Stimulated activated CD4-positive, alpha-beta T cell treated with anti-CD3 and anti-CD28 coated beads, Interleukin-12 subunit alpha, Interleukin-12 subunit beta, amount 100 ng/mL, for 48 hours (primary cell): ENCODE measurements around the gene ALG14.
"Not testable (repeated sequence)": the region's sequence is repeated elsewhere in the genome, so short reads cannot be mapped to it uniquely, and the experiment has no call there.

ENCODE experiments used
- DNase-seq, 3 donors: peaks; one replicate each; pipeline ENCODE4 v3.0.0-alpha.2; 2020; ENCODE audit warnings: low read depth in 2 of 3, low spot score in 1 of 3

ALG14 gene

GRCh38 chr1:95043141-95043980 is 29.4 kb downstream of the ALG14 start:
- DNase-seq = peak; percentile 58 to 67 (median 65)

GRCh38 chr1:95042286-95042685 is 30.5 kb downstream of the ALG14 start:
- no peak for DNase-seq

- no peak for DNase-seq
Observed at GRCh38 chr1:95041491-95042165, 31.1 kb downstream of the ALG14 start.

- DNase-seq = no peak
Observed at GRCh38 chr1:95040032-95040525, 32.7 kb downstream of the ALG14 start.

- no peak for DNase-seq
Observed at GRCh38 chr1:95039360-95040031, 33.3 kb downstream of the ALG14 start.

- DNase-seq = no peak
Observed at GRCh38 chr1:95035536-95035935, 37.2 kb downstream of the ALG14 start.

GRCh38 chr1:95034506-95034905 is 38.2 kb downstream of the ALG14 start:
- DNase-seq = no peak

GRCh38 chr1:95033843-95034242 is 38.9 kb downstream of the ALG14 start:
- DNase-seq = no peak

GRCh38 chr1:95029532-95029931 is 43.2 kb downstream of the ALG14 start:
- no peak for DNase-seq

GRCh38 chr1:95028954-95029353 is 43.8 kb downstream of the ALG14 start:
- DNase-seq = no peak

GRCh38 chr1:95027046-95027445 is 45.7 kb downstream of the ALG14 start:
- no peak for DNase-seq

- DNase-seq = no peak
Observed at GRCh38 chr1:95023399-95024043, 49.2 kb downstream of the ALG14 start.

- DNase-seq = no peak
Observed at GRCh38 chr1:95022644-95022926, 50.2 kb downstream of the ALG14 start.

GRCh38 chr1:95021805-95022643 is 50.7 kb downstream of the ALG14 start:
- DNase-seq = no peak

- no peak for DNase-seq
Observed at GRCh38 chr1:95021119-95021518, 51.6 kb downstream of the ALG14 start.

- not testable (repeated sequence) for DNase-seq
Observed at GRCh38 chr1:95019466-95019865, 53.3 kb downstream of the ALG14 start.

- DNase-seq = no peak
Observed at GRCh38 chr1:95018602-95019369, 54.0 kb downstream of the ALG14 start.

- no peak for DNase-seq
Observed at GRCh38 chr1:95017775-95018174, 55.0 kb downstream of the ALG14 start.

GRCh38 chr1:95015076-95015475 is 57.7 kb downstream of the ALG14 start:
- no peak for DNase-seq
